Keratinocyte (primary cell): ENCODE results near the gene CACNA1H. TPM values are rescaled to one million over a fixed set of nuclear protein-coding genes. Genes with fewer than 3 reads are reported as not detected.

Experiments
- DNase-seq: peaks from one replicate; pipeline ENCODE4 v3.0.0-alpha.2; 2011; ENCODE audit warnings: low read depth, missing footprints, low spot score
- FAIRE-seq: peaks from 2 replicates; lab custom pipeline; 2011; peaks lifted over from hg19 to GRCh38; lab: Jason Lieb, UNC
- H2AFZ ChIP-seq: 2 replicates; pipeline ENCODE4 v1.6.0; 2012; ENCODE audit warnings: low read length, control low read depth, inconsistent platforms; ENCODE audit not compliant: control insufficient read depth
- H3K27ac ChIP-seq: 2 replicates; pipeline ENCODE4 v1.5.1; 2011; ENCODE audit warnings: low read length; ENCODE audit not compliant: control insufficient read depth, insufficient read depth
- H3K27me3 ChIP-seq: 3 replicates; pipeline ENCODE4 v1.6.0; 2011; ENCODE audit warnings: low read length; ENCODE audit not compliant: control insufficient read depth, insufficient read depth; ENCODE audit errors: extremely low read depth
- H3K36me3 ChIP-seq, 2 experiments: 2 replicates in 1 of 2; 3 replicates in 1 of 2; pipeline ENCODE4 v1.5.1; 2011; ENCODE audit warnings: low read length in 2 of 2, mild to moderate bottlenecking in 1 of 2; ENCODE audit not compliant: control insufficient read depth in 2 of 2, insufficient read depth in 2 of 2; ENCODE audit errors: extremely low read depth in 1 of 2
- H3K4me1 ChIP-seq: 3 replicates; pipeline ENCODE4 v1.5.1; 2011; ENCODE audit warnings: low read length; ENCODE audit not compliant: control insufficient read depth, insufficient read depth; ENCODE audit errors: extremely low read depth
- H3K4me2 ChIP-seq: 3 replicates; pipeline ENCODE4 v1.6.0; 2011; ENCODE audit warnings: low read depth, low read length; ENCODE audit not compliant: control insufficient read depth, insufficient read depth; ENCODE audit errors: extremely low read depth
- H3K4me3 ChIP-seq, 3 experiments: fragments of 200-600 bp in 1 of 3; sonication (generic) in 1 of 3; 2 replicates in 2 of 3; 3 replicates in 1 of 3; pipeline ENCODE4 v1.5.1; 2011 to 2016; ENCODE audit warnings: low read length in 3 of 3, mild to moderate bottlenecking in 3 of 3, control low read depth in 2 of 3, inconsistent platforms in 1 of 3, low read depth in 1 of 3, mixed read lengths in 1 of 3, mixed run types in 1 of 3, moderate library complexity in 1 of 3; ENCODE audit not compliant: control insufficient read depth in 2 of 3, insufficient read depth in 2 of 3; ENCODE audit errors: extremely low read depth in 1 of 3
- H3K79me2 ChIP-seq: 2 replicates; pipeline ENCODE4 v1.6.0; 2012; ENCODE audit warnings: low read length; ENCODE audit not compliant: control insufficient read depth, insufficient read depth
- H3K9ac ChIP-seq: 3 replicates; pipeline ENCODE4 v1.6.0; 2011; ENCODE audit warnings: low read length; ENCODE audit not compliant: control insufficient read depth, insufficient read depth; ENCODE audit errors: extremely low read depth
- H3K9me1 ChIP-seq: 3 replicates; pipeline ENCODE4 v1.6.0; 2011; ENCODE audit warnings: low read length; ENCODE audit not compliant: control insufficient read depth, insufficient read depth; ENCODE audit errors: extremely low read depth
- H3K9me3 ChIP-seq: 2 replicates; pipeline ENCODE4 v1.5.1; 2012; ENCODE audit warnings: low read depth, low read length; ENCODE audit not compliant: control insufficient read depth
- H4K20me1 ChIP-seq: 3 replicates; pipeline ENCODE4 v1.6.0; 2011; ENCODE audit warnings: low read length; ENCODE audit not compliant: control insufficient read depth, insufficient read depth; ENCODE audit errors: extremely low read depth
- CTCF ChIP-seq, 3 experiments: IDR thresholded peaks in 1 of 3; conservative IDR thresholded peaks in 1 of 3; optimal IDR thresholded peaks in 1 of 3; 2 replicates in 2 of 3; 3 replicates in 1 of 3; pipeline versions ENCODE3 to v1.5.1; 2011; ENCODE audit warnings: low read length in 3 of 3, mild to moderate bottlenecking in 3 of 3, moderate library complexity in 2 of 3, control low read depth in 1 of 3, inconsistent platforms in 1 of 3; ENCODE audit not compliant: insufficient read depth in 2 of 3; ENCODE audit errors: extremely low read depth in 1 of 3
- EZH2 ChIP-seq: IDR thresholded peaks from one replicate; pipeline ENCODE4 v1.6.1; 2012; ENCODE audit warnings: inconsistent platforms, mild to moderate bottlenecking, low read length, moderate library complexity
- dilution Hi-C: fragments of 300-500 bp; cut with MboI; formaldehyde crosslinking; loops from one replicate; pipeline ENCODE4 v1.7.0; 2020; ENCODE audit warnings: low sequenced_read_pairs; ENCODE audit not compliant: extremely low pct_ligation_motif_present
- polyA plus RNA-seq, 5 experiments: library from polyadenylated mRNA; depleted of rRNA in 3 of 5; stranded (reverse) in 3 of 5; stranded (forward) in 1 of 5; unstranded in 1 of 5; fragments of >200 nt; gene quantifications; 1 replicate in 1 of 5; 2 replicates in 3 of 5; 3 replicates in 1 of 5; pipeline versions ENCODE4 v1.2.1 to v1.2.3, GENCODE V29; 2011 to 2012; ENCODE audit warnings: missing spikeins in 2 of 5, low read depth in 1 of 5, low replicate concordance in 1 of 5

The CACNA1H gene
- polyA plus RNA-seq, 1 donor (not counting 4 experiments of a cell fraction or from before 2014, with no cell fraction given) = not detected

DNA sequence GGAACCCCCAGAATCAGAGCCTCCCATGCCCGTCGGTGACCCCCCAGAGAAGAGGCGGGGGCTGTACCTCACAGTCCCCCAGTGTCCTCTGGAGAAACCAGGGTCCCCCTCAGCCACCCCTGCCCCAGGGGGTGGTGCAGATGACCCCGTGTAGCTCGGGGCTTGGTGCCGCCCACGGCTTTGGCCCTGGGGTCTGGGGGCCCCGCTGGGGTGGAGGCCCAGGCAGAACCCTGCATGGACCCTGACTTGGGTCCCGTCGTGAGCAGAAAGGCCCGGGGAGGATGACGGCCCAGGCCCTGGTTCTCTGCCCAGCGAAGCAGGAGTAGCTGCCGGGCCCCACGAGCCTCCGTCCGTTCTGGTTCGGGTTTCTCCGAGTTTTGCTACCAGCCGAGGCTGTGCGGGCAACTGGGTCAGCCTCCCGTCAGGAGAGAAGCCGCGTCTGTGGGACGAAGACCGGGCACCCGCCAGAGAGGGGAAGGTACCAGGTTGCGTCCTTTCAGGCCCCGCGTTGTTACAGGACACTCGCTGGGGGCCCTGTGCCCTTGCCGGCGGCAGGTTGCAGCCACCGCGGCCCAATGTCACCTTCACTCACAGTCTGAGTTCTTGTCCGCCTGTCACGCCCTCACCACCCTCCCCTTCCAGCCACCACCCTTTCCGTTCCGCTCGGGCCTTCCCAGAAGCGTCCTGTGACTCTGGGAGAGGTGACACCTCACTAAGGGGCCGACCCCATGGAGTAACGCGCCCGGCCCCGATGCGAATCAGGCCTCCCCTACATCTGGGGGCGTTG lies 68.1 kb downstream of the CACNA1H start:
- DNase-seq (no peak), FAIRE-seq (no peak)
- dilution Hi-C loops = no loop called here
- Histone ChIP-seq H3K9me1 (no peaks in the 10 kb centered on the region), H3K79me2 (no peaks in the 10 kb centered on the region), H3K27me3 (peaks cover 5% of the 10 kb centered on the region), H3K9me3 (no peaks in the 10 kb centered on the region), H4K20me1 (no peaks in the 10 kb centered on the region), H3K4me3 (no peak overlapping the region), H3K4me2 (no peak overlapping the region), H3K27ac (no peak overlapping the region), H3K9ac (no peak overlapping the region), H3K36me3 (no peaks in the 10 kb centered on the region), H2AFZ (no peak overlapping the region), H3K4me1 (no peaks in the 10 kb centered on the region)
- TF ChIP-seq EZH2 (no peak), CTCF (optimal IDR thresholded peaks at IDR 0.05 in 1 of 3, IDR thresholded peaks at IDR 0.05 in 1 of 3, conservative IDR thresholded peaks at IDR 0.05 in 1 of 3; ENCODE audit: extremely low read depth in 1 of 3, insufficient read depth in 2 of 3, low read length in 3 of 3) (no peak)

- Histone ChIP-seq H3K9me1 (no peaks in the 10 kb centered on the region), H2AFZ (no peak overlapping the region), H3K79me2 (no peaks in the 10 kb centered on the region), H3K27ac (no peak overlapping the region), H3K27me3 (peaks cover 5% of the 10 kb centered on the region), H3K4me3 (no peak overlapping the region), H3K36me3 (no peaks in the 10 kb centered on the region), H3K9ac (no peak overlapping the region), H3K4me1 (no peaks in the 10 kb centered on the region), H3K4me2 (no peak overlapping the region), H3K9me3 (no peaks in the 10 kb centered on the region), H4K20me1 (no peaks in the 10 kb centered on the region)
- DNase-seq (no peak), FAIRE-seq (no peak)
- dilution Hi-C loops = no loop called here
- TF ChIP-seq EZH2 (no peak), CTCF (optimal IDR thresholded peaks at IDR 0.05 in 1 of 3, IDR thresholded peaks at IDR 0.05 in 1 of 3, conservative IDR thresholded peaks at IDR 0.05 in 1 of 3; ENCODE audit: extremely low read depth in 1 of 3, insufficient read depth in 2 of 3, low read length in 3 of 3) (no peak)
Observed at GRCh38 chr16:1221628-1222552, 69.0 kb downstream of the CACNA1H start.
